MM.1S (cell line): Measurements from ENCODE around the gene GRWD1.

ENCODE experiments used
- DNase-seq: peaks from one replicate; pipeline ENCODE4 v3.0.0-alpha.2; 2015
- H2AFZ ChIP-seq: fragments of 300-600 bp; sonication (generic); 2 replicates; pipeline ENCODE4 v1.6.0; 2016; ENCODE audit warnings: antibody characterized with exemption, low read length
- H3F3A ChIP-seq: fragments of 300-600 bp; sonication (generic); 2 replicates; pipeline ENCODE4 v1.6.1; 2016; ENCODE audit warnings: mild to moderate bottlenecking, antibody characterized with exemption, low read length, moderate library complexity, mixed read lengths; ENCODE audit not compliant: insufficient read depth
- H3K27ac ChIP-seq: fragments of 300-600 bp; sonication (generic); 2 replicates; pipeline ENCODE4 v1.5.1; 2016; ENCODE audit warnings: mild to moderate bottlenecking, low read length
- H3K27me3 ChIP-seq: fragments of 300-600 bp; sonication (generic); replicated peaks from 2 replicates; pipeline ENCODE4 v1.6.0; 2016; ENCODE audit warnings: low read length; ENCODE audit not compliant: insufficient read depth
- H3K36me3 ChIP-seq: fragments of 300-600 bp; sonication (generic); replicated peaks from 2 replicates; pipeline ENCODE4 v1.6.1; 2016; ENCODE audit warnings: mild to moderate bottlenecking, low read length, mixed read lengths; ENCODE audit not compliant: insufficient read depth
- H3K4me1 ChIP-seq: fragments of 300-600 bp; sonication (generic); 2 replicates; pipeline ENCODE4 v1.6.1; 2016; ENCODE audit warnings: low read length, mixed read lengths
- H3K4me2 ChIP-seq: fragments of 300-600 bp; sonication (generic); 2 replicates; pipeline ENCODE4 v1.6.0; 2016; ENCODE audit warnings: low read depth, low read length
- H3K4me3 ChIP-seq: fragments of 300-600 bp; sonication (generic); 2 replicates; pipeline ENCODE4 v1.5.1; 2016; ENCODE audit warnings: low read length, mixed read lengths
- H3K79me2 ChIP-seq: fragments of 300-600 bp; sonication (generic); 2 replicates; pipeline ENCODE4 v1.6.1; 2016; ENCODE audit warnings: mixed run types, low read length, mixed read lengths
- H3K9ac ChIP-seq: fragments of 300-600 bp; sonication (generic); 2 replicates; pipeline ENCODE4 v1.6.1; 2016; ENCODE audit warnings: low read length, mixed read lengths
- H3K9me2 ChIP-seq: fragments of 300-600 bp; sonication (generic); replicated peaks from 2 replicates; pipeline ENCODE4 v1.6.1; 2016; ENCODE audit warnings: mild to moderate bottlenecking, low read length, mixed read lengths; ENCODE audit not compliant: insufficient read depth
- H3K9me3 ChIP-seq: fragments of 300-600 bp; sonication (generic); replicated peaks from 2 replicates; pipeline ENCODE4 v1.6.1; 2016; ENCODE audit warnings: mild to moderate bottlenecking, low read length, mixed read lengths; ENCODE audit not compliant: insufficient read depth
- H4K20me1 ChIP-seq: fragments of 300-600 bp; sonication (generic); 2 replicates; pipeline ENCODE4 v1.6.1; 2016; ENCODE audit warnings: mild to moderate bottlenecking, low read length, moderate library complexity, mixed read lengths; ENCODE audit not compliant: insufficient read depth
- CTCF ChIP-seq: fragments of 300-600 bp; sonication (generic); IDR thresholded peaks from 2 replicates; pipeline ENCODE4 v1.5.1; 2016; ENCODE audit warnings: antibody characterized with exemption, low read length, mixed read lengths
- EZH2 ChIP-seq: fragments of 300-600 bp; sonication (generic); optimal IDR thresholded peaks from 2 replicates; pipeline ENCODE3; 2017; ENCODE audit warnings: low read depth, mild to moderate bottlenecking, antibody characterized with exemption, low read length, mixed read lengths
- EZH2phosphoT487 ChIP-seq: fragments of 300-600 bp; sonication (generic); IDR thresholded peaks from 2 replicates; pipeline ENCODE4 v1.6.1; 2018; ENCODE audit warnings: antibody characterized with exemption, low read length

The GRWD1 gene

GRCh38 chr19:48456864-48457263, 11.1 kb downstream of the GRWD1 start:
- DNase-seq = no peak
- no peaks in the 10 kb centered on the region for H4K20me1 ChIP-seq
- H3K9me3 ChIP-seq = no peaks in the 10 kb centered on the region
- no peaks in the 10 kb centered on the region for H3K9me2 ChIP-seq
- no peak overlapping the region for H3K9ac ChIP-seq
- no peak overlapping the region for H3K4me2 ChIP-seq
- H3K27me3 ChIP-seq = no peaks in the 10 kb centered on the region
- TF ChIP-seq CTCF = no peak
- TF ChIP-seq EZH2 = no peak
- TF ChIP-seq EZH2phosphoT487 = no peak
- H3K27ac ChIP-seq = no peak overlapping the region
- 0 out of 2 replicates have a peak, but pooled peaks cover 6% of the 10 kb centered on the region for H3K36me3 ChIP-seq
- no peaks in the 10 kb centered on the region for H3K4me1 ChIP-seq
- H3K4me3 ChIP-seq = no peak overlapping the region
- peaks cover 22% of the 10 kb centered on the region; the same call in 1 of the 2 replicates for H3K79me2 ChIP-seq
- no peak overlapping the region for H2AFZ ChIP-seq
- H3F3A ChIP-seq = no peaks in the 10 kb centered on the region

GRCh38 chr19:48458016-48458415, 12.2 kb downstream of the GRWD1 start:
- Histone ChIP-seq H3K9ac (no peak overlapping the region), H3K4me1 (no peaks in the 10 kb centered on the region), H3K79me2 (peaks cover 13% of the 10 kb centered on the region; the same call in 1 of the 2 replicates), H4K20me1 (no peaks in the 10 kb centered on the region), H3K4me3 (no peak overlapping the region), H3K27me3 (no peaks in the 10 kb centered on the region), H3K27ac (no peak overlapping the region), H2AFZ (no peak overlapping the region), H3K4me2 (no peak overlapping the region), H3K9me3 (no peaks in the 10 kb centered on the region), H3F3A (no peaks in the 10 kb centered on the region), H3K9me2 (no peaks in the 10 kb centered on the region), H3K36me3 (0 out of 2 replicates have a peak, but pooled peaks cover 6% of the 10 kb centered on the region)
- no peak for TF ChIP-seq CTCF
- DNase-seq = no peak

- Histone ChIP-seq H3K79me2 (no peaks in the 10 kb centered on the region), H3K27ac (no peak overlapping the region), H3K9me2 (no peaks in the 10 kb centered on the region), H3K9me3 (no peaks in the 10 kb centered on the region), H3K4me3 (no peak overlapping the region), H3F3A (no peaks in the 10 kb centered on the region), H2AFZ (no peak overlapping the region), H3K36me3 (0 out of 2 replicates have a peak, but pooled peaks cover 3% of the 10 kb centered on the region), H3K4me2 (no peak overlapping the region), H3K4me1 (no peaks in the 10 kb centered on the region), H3K27me3 (no peaks in the 10 kb centered on the region), H4K20me1 (no peaks in the 10 kb centered on the region), H3K9ac (no peak overlapping the region)
- no peak for DNase-seq
- no peak for TF ChIP-seq CTCF
- no peak for TF ChIP-seq EZH2phosphoT487
- TF ChIP-seq EZH2 = no peak
These were observed 15.8 kb downstream of the GRWD1 start for GRCh38 chr19:48461651-48461981.
